ENCODE data around the gene ZBTB44.
"Not testable (repeated sequence)": the region's sequence is repeated elsewhere in the genome, so short reads cannot be mapped to it uniquely, and the experiment has no call there.

ZBTB44 gene

DNA sequence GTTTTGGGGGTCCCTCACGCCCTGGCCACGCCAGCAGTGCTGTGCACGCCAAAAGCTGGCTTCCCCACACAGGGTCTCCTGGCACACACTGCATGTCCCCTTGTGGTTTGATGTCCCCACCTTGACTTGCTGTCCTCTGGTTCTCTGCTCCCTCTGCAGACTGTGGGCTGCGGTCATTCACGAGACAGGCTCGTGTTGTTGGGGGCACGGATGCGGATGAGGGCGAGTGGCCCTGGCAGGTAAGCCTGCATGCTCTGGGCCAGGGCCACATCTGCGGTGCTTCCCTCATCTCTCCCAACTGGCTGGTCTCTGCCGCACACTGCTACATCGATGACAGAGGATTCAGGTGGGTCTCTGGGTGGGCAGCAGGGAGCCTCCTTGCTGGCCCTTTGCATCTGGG lies 114.9 kb downstream of the ZBTB44 start:
- no peak for DNase-seq (ENCODE audit: low read depth in 2 of 2)

DNA sequence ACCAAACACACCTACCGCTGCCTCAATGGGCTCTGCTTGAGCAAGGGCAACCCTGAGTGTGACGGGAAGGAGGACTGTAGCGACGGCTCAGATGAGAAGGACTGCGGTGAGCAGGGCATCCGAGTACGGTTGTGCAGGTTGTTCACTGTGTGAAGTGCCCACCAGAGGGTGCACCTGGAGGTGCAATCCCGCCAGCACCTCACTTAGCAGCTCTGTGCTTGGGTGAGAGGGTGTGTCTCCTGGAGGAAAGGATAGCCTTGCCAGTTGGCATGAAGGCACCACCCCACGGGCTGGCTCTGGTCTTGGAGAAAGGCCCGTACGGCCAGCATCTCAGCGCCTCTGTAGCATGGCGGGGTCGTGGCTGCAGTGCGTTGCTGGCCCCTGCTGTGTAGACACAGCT lies 115.8 kb downstream of the ZBTB44 start:
- no peak for DNase-seq (ENCODE audit: low read depth in 2 of 2)

DNA sequence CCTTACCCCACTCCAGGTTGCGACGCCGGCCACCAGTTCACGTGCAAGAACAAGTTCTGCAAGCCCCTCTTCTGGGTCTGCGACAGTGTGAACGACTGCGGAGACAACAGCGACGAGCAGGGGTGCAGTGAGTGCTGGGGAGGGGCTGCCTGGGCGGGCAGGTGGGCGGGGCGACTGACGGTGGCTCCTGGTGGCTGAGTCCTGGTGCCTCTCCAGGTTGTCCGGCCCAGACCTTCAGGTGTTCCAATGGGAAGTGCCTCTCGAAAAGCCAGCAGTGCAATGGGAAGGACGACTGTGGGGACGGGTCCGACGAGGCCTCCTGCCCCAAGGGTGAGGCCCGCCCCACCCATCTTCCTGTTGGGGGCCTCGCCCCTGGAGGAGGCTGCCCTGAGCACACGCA lies 116.4 kb downstream of the ZBTB44 start:
- DNase-seq (ENCODE audit: low read depth in 2 of 2) = no peak

DNA sequence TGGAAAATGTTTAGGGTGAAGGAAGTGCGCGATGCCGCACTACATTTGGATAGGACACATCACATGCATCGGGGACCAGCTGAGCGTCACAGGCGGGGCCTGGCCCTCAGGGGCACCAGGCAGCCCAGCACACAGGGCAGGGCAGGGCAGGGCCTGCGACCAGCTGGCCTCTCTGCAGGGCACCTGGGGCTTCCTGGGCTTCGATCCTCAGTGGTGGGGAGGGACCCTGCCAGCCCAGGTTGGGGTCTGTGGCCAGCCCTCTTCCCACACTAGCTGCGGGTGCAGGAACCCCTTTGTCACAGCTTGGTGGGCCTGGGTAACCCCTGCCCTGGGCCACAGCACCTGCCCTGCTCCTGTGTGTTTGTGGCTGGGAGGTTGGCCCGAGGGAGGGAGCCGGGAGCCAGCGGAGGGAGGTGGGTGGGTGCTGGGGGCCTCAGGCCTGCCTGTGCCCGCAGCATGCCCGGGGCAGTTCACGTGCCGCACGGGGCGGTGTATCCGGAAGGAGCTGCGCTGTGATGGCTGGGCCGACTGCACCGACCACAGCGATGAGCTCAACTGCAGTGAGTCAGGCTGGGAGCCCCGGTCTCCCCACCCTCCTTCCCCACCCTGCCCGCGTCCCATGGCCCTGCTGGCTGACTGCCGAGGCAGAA lies 117.2 kb downstream of the ZBTB44 start:
- no peak for DNase-seq (ENCODE audit: low read depth in 2 of 2)

DNA sequence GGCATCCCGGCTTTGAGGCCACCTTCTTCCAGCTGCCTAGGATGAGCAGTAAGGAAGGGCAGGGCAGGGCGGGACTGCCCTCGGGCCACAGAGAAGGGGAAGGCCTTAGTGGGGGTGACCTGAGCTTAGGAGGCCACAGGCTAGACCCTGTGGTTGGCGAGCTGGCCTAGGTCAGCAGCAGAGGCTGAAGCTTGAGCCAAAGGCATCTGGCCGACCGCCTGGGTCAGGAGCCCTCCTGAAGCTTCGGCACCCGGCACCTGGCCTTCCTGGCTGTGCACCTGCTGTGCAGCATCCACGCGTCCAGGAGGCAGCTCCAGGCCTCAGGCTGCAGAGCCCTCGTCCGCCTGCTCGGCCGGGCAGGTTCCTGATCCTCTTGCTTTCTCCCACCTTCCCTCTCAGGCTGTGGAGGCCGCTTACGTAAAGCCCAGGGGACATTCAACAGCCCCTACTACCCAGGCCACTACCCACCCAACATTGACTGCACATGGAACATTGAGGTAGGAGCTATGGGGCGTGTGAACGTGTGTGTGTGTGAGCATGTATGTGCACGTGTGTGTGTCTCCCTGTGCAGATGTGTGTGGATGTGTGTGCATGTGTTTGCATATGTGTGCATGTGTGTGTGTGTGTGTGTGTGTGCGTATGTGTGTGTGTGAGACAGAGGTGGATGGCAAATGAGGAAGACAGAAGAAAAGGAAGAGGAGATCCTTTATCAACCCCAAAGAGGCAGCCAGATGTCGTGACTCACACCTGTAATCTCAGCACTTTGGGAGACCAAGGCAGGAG lies 120.3 kb downstream of the ZBTB44 start:
- no peak for DNase-seq (ENCODE audit: low read depth in 2 of 2)

DNA sequence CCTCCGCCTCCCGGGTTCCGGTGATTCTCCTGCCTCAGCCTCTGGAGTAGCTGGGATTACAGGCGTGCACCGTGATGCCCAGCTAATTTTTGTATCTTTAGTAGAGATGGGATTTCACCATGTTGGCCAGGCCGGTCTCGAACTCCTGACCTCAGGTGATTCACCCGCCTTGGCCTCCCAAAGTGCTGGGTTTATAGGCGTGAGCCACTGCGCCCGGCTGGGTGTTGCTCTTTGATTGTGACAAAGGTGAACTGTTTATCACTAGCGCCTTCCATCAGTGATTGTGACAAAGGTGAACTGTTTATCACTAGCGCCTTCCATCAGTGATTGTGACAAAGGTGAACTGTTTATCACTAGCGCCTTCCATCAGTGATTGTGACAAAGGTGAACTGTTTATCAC lies 121.2 kb downstream of the ZBTB44 start:
- not testable (repeated sequence) for DNase-seq (ENCODE audit: low read depth in 2 of 2)

DNA sequence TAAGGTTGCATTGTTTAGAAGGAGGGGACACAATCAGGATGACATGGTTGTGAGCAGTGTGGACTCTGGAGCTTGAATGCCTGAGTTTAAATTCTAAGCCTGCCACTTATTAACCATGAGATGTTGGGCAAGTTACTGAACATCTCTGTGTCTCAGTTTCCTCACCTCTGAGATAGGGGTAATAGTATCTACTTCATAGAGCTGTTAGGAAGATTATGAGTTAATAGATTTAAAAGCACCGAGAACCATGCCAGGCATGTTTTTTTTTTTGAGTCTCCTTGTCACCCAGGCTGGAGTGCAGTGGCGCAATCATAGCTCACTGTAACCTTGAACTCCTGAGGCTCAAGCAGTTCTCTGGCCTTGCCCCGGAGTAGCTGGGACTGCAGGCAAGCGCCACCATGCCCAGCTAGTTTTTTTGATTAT lies 121.9 kb downstream of the ZBTB44 start:
- no peak for DNase-seq (ENCODE audit: low read depth in 2 of 2)

DNA sequence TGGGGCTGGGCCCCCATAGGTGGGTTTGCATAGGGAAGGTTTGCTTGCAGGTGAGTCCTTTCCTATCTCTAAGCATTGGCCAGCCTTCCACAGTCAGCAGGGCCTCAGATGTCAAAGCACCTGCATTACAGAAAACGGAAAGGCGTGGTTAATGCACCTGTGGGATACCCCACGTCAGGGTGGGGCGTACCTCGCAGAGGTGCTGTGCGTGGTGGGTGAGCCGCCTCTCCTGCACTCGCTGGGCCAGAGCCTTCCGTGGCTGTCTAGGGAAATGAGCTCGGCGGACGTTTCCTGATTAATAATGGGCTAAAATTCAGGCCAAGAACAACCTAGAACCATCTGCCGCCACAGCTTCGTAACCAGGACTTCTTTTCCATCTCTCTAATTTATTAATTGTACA lies 122.8 kb downstream of the ZBTB44 start:
- no peak for DNase-seq (ENCODE audit: low read depth in 2 of 2)

DNA sequence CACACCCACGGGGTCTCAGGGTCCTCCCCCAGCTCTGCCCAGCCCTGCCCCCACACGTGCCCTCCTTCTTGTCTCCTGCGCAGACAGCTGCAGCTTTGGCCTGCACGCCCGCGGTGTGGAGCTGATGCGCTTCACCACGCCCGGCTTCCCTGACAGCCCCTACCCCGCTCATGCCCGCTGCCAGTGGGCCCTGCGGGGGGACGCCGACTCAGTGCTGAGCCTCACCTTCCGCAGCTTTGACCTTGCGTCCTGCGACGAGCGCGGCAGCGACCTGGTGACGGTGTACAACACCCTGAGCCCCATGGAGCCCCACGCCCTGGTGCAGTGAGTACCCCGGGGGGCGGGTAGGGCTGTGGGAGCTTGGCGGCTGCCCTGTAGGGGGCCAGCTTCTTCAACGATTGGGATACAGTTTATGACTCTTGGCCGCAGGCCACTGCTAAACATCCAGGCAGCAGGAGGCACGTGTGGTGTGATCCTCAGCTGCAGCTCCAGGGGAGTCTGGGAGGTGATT lies 124.3 kb downstream of the ZBTB44 start:
- DNase-seq (ENCODE audit: low read depth in 2 of 2) = no peak

DNA sequence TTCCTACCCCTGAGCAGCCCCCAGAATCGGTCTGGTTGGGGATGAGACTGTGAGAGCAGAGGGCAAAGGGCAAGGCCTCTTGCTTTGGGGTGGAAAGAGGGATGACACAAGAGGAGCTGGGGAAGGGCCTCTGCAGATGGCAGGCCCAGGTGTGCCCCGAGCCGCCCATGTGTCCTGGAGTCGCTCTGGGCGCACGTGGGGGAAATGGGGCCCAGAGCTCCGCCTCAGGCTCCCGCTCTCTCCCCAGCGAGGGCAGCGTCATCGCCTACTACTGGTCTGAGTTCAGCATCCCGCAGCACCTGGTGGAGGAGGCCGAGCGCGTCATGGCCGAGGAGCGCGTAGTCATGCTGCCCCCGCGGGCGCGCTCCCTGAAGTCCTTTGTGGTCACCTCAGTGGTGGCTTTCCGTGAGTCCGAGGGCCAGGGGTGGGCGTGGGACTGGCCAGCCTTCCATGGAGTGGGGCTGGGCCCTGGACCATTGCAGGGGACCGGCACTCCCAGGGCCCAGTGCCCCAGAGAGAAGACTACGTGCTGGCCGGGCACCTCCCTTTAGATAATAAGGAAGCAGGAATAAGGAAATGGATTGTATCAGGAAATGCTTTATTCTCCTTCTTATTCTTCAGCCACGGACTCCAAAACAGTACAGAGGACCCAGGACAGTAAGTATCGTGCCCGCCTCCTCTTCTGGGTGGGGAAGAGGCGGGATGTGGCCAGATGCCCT lies 125.1 kb downstream of the ZBTB44 start:
- DNase-seq (ENCODE audit: low read depth in 2 of 2) = no peak

DNA sequence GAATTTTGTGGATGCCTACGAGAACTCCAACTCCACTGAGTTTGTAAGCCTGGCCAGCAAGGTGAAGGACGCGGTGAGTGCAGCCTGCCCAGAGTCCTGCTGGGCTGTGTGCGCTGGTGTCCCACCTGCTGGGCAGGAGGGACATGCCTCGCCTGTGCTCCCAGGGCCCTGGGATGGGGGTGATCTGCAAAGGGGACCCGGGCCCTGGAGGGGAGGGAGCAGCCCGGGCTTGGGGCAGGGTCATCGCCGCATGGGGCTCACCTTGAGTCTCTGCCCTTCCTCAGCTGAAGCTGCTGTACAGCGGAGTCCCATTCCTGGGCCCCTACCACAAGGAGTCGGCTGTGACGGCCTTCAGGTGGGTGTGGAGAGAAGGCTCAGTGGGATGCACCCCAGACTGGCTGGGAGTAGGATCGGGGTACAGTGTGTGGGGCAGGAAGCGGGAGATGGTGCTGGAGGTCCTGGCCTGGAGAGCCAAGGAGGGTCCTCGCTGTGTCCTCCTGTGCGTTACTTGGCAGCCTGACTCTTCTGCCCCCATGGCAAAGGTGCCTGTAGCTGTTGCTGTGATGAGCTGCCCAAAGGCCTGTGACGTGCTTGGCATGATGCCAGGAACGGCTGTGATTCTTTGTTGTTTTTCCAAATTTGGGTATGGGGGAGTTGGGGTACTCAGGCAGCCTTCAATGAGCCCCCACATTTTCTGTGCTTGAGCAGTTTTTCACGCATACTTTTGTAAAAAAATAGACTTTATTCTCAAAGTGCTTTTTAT lies 126.0 kb downstream of the ZBTB44 start:
- no peak for DNase-seq (ENCODE audit: low read depth in 2 of 2)

DNA sequence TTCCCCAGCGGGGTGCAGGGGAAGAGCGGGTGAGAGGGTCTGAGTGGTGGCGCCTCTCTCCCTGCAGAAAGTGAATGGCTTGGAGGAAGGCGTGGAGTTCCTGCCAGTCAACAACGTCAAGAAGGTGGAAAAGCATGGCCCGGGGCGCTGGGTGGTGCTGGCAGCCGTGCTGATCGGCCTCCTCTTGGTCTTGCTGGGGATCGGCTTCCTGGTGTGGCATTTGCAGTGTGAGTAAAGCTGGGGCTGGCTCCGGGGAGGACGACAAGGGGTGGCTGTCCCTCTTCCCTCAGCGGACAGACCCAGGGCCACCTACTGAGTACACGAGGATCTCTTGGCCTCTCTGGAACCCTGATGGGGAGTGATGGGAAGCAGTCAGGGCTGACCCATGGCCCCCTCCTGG lies 126.7 kb downstream of the ZBTB44 start:
- no peak for DNase-seq (ENCODE audit: low read depth in 2 of 2)

DNA sequence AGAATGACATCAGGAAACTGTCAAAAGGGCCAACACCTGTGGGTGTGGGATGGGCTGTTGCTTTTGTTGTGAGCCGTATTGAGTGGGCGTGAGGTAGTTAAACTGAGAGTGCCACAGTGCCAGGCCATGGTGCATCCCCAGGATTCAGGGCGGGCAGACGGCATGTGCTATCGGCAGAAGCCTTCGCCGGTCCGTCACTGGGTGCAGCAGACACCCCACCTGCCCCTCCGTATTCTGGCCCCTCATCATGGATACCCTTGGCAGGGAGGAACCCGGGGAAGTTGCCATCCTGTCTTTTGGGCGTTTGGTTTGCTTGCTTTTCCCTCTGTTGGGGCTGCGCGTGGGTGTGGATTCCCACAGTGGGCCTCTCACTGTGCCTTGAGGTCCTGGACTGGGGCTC lies 127.6 kb downstream of the ZBTB44 start:
- no peak for DNase-seq (ENCODE audit: low read depth in 2 of 2)

DNA sequence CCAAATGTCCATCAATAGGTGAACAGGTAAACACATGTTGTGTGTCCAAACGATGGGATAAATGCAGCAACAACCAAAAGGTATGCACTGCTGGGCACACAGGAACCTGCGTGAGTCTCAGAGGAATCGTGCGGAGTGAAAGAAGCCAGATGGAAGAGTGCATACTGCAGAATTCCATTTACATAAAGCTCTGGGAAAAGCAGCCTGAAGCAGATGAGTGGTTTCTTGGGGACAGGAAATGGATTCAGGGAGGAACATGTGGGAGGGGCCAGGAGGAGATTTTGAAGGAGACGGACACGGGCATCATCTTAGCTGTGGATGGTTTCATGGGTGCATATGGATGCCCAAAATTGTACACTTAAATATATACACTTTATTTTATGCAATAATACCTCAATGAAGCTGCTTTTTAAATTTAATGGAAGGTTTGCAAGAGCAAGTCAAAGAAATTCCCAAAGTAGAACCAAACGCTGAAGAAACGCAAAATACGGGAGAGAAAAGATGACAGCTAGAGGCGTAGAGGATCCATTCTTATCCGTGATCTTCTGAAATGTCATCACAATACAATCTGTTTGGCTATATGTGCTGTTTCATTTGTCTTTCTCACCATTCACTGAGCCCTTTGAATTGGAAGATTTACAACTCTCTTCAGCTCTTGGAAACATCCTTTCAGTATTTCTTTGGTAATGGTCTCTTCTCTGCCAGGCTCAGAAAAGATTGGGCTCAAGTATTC lies 130.7 kb downstream of the ZBTB44 start:
- no peak for DNase-seq (ENCODE audit: low read depth in 2 of 2)

DNA sequence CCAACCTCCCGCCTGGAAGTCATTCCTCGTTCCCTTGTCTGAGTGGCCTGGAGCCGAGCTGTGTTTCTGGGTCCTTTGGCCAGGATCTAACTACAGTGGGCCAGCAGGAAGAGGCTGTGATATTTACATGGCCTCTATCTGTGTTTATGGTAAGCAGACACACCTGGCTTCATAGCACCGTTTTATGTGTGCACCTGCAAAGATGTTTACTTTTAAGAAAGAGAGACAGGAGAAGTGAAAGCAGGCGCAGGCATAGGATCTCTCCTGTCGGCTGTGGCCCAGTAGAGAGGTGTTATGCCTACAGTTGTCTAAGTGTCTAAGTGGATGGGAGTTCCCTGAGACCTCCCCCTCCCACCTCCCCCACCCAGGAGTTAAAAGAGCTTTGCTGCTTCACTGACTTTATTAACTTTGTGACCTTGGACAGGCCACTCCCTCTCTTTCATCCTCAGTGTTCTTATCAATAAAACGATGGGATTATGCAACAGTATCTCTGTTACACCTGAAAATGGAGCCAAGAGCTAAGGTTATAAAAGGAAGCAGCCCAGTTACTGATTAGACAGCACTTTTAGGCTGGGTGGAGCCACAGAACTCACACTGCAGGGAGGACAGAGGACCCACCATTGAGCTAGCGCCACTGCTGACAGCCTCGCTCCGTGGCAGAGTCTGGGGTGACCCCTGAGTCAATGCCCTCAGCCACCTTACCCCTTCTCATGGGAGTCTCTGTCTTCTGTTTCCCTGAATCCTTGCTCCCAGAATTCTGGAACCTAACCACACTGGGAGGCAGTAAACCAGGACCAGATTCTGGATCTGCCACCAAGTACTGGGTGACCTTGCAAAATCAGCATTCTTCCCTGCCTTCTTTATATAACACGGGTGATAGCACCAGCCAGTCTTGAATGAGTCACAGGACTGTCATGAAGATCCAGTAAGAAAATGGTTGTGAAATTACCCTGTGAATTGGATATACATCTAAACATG lies 133.1 kb downstream of the ZBTB44 start:
- DNase-seq (ENCODE audit: low read depth in 2 of 2) = no peak

DNA sequence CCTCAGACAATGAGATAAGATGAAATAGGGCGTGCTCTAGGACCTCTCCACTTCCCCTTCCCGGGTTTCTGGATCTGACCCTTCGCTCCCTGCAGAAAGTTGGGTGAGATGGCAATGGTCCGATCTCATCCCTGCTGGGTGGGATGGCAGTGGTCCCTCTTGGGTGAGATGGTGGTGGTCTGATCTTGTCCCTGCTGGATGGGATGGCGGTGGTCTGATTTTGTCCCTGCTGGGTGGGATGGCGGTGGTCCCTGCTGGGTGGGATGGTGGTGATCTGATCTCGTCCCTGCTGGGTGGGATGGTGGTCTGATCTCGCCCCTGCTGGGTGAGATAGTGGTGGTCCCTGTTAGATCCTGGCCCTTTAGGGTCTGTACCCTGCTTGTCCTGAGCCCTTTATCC lies 133.8 kb downstream of the ZBTB44 start:
- DNase-seq (ENCODE audit: low read depth in 2 of 2) = no peak

DNA sequence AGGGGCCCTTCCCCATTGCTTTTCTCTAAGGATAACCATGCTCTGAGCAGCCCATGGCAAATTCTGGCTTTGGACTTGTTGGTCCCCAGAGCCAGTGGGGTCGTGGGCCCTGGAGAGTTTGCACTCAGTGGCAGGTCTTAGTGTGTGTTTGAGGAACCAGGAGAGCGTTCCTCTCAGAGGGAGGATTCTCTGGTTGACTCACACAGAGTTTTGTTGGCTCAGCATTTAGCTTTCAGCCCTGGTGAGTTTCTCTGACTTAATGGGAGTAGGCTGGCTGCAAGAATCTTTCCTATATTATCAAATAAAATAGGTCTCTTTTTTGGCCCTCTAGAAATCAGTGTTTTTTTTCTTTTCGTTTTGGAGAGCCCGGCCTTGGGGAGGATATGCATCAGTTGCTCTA lies 134.2 kb downstream of the ZBTB44 start:
- no peak for DNase-seq (ENCODE audit: low read depth in 2 of 2)

DNA sequence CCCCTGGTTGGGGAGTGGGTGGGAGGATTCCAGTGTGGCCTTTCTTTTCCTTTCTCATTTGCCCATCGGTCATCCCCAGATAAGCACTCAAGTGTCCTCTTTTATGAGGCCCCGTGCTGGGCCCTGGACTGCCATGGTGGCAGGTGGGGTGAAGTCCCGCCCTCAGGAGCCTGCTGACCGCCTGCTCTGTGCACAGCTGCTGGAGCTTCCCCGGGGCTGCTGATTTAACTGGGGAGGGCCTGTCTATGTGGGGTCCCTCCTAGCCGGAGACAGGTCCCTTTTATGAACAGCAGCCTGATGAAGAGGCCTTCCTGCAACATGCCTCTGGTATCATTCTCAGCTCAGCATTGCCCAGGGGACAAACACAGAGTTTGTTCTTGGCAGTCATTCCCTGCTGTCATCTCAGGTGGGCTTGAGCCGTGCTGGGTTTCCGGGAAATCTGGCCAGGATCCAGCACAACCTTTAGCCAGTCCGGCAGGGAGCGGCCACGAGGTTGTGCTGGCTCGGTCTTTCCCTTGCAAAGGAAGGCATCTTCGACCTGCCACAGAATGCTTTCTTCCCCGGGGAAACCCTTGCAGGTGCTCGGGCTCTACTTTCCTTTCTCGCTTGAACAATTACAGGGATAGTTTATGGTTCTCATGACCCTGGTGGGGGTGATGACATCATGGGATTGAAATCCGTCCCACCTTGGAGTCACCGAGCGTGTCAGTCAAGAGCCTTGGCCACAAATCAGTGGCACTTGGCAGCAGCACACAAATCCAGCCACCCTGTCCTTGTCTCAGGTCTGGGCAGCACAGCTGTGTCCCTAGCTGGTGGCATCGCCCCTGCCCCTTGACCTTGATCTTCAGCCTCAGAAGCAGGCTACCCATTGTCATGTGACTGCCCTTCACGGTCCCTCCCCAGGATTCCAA lies 135.1 kb downstream of the ZBTB44 start:
- no peak for DNase-seq (ENCODE audit: low read depth in 2 of 2)
